Measurements from ENCODE around the gene CRIM1.

CRIM1 gene

GRCh38 chr2:36389091-36389564, 33.5 kb downstream of the CRIM1 start:
- peaks cover 6 to 11% of the 10 kb centered on the region in 2 donors for H3K4me1 Mint-ChIP-seq
- no peaks in the 10 kb centered on the region for H3K27me3 Mint-ChIP-seq
- no peaks in the 10 kb centered on the region for H3K36me3 Mint-ChIP-seq
- H3K27ac Mint-ChIP-seq: no peak overlapping the region
- H3K9me3 Mint-ChIP-seq: no peaks in the 10 kb centered on the region
- ATAC-seq (replicated peaks) (no peak), DNase-seq (no peak)
- no peak overlapping the region for H3K4me3 Mint-ChIP-seq

GRCh38 chr2:36389577-36389976, 34.0 kb downstream of the CRIM1 start:
- H3K9me3 Mint-ChIP-seq: no peaks in the 10 kb centered on the region

GRCh38 chr2:36392571-36393255, 37.1 kb downstream of the CRIM1 start:
- peaks cover 0 to 3% of the 10 kb centered on the region in 2 donors for H3K36me3 Mint-ChIP-seq
- H3K27ac Mint-ChIP-seq: no peak overlapping the region
- no peaks in the 10 kb centered on the region for H3K9me3 Mint-ChIP-seq
- H3K4me3 Mint-ChIP-seq: no peak overlapping the region
- H3K4me1 Mint-ChIP-seq: peaks cover 3 to 4% of the 10 kb centered on the region in 2 donors
- H3K27me3 Mint-ChIP-seq: no peaks in the 10 kb centered on the region
- ATAC-seq (replicated peaks) (no peak), DNase-seq (no peak)

More at GRCh38 chr2:36389577-36389976, 34.0 kb downstream of the CRIM1 start:
- Mint-ChIP-seq H3K27me3 (no peaks in the 10 kb centered on the region), H3K4me1 (peaks cover 6 to 11% of the 10 kb centered on the region in 2 donors), H3K27ac (no peak overlapping the region), H3K4me3 (no peak overlapping the region), H3K36me3 (no peaks in the 10 kb centered on the region)
- ATAC-seq (replicated peaks): no peak
- DNase-seq: no peak

GRCh38 chr2:36393738-36394256, 38.2 kb downstream of the CRIM1 start:
- Mint-ChIP-seq H3K4me1 (peaks cover 0 to 3% of the 10 kb centered on the region in 2 donors), H3K36me3 (peaks cover 0 to 3% of the 10 kb centered on the region in 2 donors), H3K9me3 (no peaks in the 10 kb centered on the region), H3K27ac (no peak overlapping the region), H3K27me3 (no peaks in the 10 kb centered on the region), H3K4me3 (no peak overlapping the region)
- DNase-seq (no peak), ATAC-seq (replicated peaks) (no peak)

GRCh38 chr2:36394804-36395203, 39.2 kb downstream of the CRIM1 start:
- ATAC-seq (replicated peaks) (no peak), DNase-seq (no peak)
- H3K9me3 Mint-ChIP-seq: no peaks in the 10 kb centered on the region
- H3K27me3 Mint-ChIP-seq: no peaks in the 10 kb centered on the region
- no peak overlapping the region for H3K4me3 Mint-ChIP-seq
- H3K36me3 Mint-ChIP-seq: peaks cover 0 to 3% of the 10 kb centered on the region in 2 donors
- H3K4me1 Mint-ChIP-seq: peaks cover 0 to 3% of the 10 kb centered on the region in 2 donors
- H3K27ac Mint-ChIP-seq: no peak overlapping the region

GRCh38 chr2:36395866-36396265, 40.3 kb downstream of the CRIM1 start:
- no peak for DNase-seq
- Mint-ChIP-seq H3K27ac (no peak overlapping the region), H3K9me3 (no peaks in the 10 kb centered on the region), H3K4me1 (peaks cover 0 to 3% of the 10 kb centered on the region in 2 donors), H3K4me3 (no peak overlapping the region), H3K36me3 (peaks cover 0 to 3% of the 10 kb centered on the region in 2 donors), H3K27me3 (no peaks in the 10 kb centered on the region)
- ATAC-seq (replicated peaks): no peak

GRCh38 chr2:36396878-36397539, 41.4 kb downstream of the CRIM1 start:
- ATAC-seq (replicated peaks): no peak
- no peak for DNase-seq
- no peaks in the 10 kb centered on the region for H3K9me3 Mint-ChIP-seq
- peaks cover 0 to 3% of the 10 kb centered on the region in 2 donors for H3K4me1 Mint-ChIP-seq
- H3K36me3 Mint-ChIP-seq: peaks cover 0 to 3% of the 10 kb centered on the region in 2 donors
- H3K27me3 Mint-ChIP-seq: no peaks in the 10 kb centered on the region
- no peak overlapping the region for H3K27ac Mint-ChIP-seq
- no peak overlapping the region for H3K4me3 Mint-ChIP-seq

- H3K27me3 Mint-ChIP-seq: no peaks in the 10 kb centered on the region
- H3K36me3 Mint-ChIP-seq: peaks cover 0 to 3% of the 10 kb centered on the region in 2 donors
- no peak for DNase-seq
- H3K4me1 Mint-ChIP-seq: peaks cover 0 to 3% of the 10 kb centered on the region in 2 donors
- ATAC-seq (replicated peaks): no peak
- no peak overlapping the region for H3K27ac Mint-ChIP-seq
- H3K4me3 Mint-ChIP-seq: no peak overlapping the region
- H3K9me3 Mint-ChIP-seq: no peaks in the 10 kb centered on the region
Observed at GRCh38 chr2:36397728-36398413, 42.3 kb downstream of the CRIM1 start.

- no peak overlapping the region for H3K27ac Mint-ChIP-seq
- DNase-seq (no peak), ATAC-seq (replicated peaks) (no peak)
- peaks cover 0 to 3% of the 10 kb centered on the region in 2 donors for H3K36me3 Mint-ChIP-seq
- no peak overlapping the region for H3K4me3 Mint-ChIP-seq
- H3K9me3 Mint-ChIP-seq: no peaks in the 10 kb centered on the region
- H3K27me3 Mint-ChIP-seq: no peaks in the 10 kb centered on the region
- no peaks in the 10 kb centered on the region for H3K4me1 Mint-ChIP-seq
Observed at GRCh38 chr2:36399050-36399449, 43.5 kb downstream of the CRIM1 start.

- H3K27ac Mint-ChIP-seq: no peak overlapping the region
- no peak overlapping the region for H3K4me3 Mint-ChIP-seq
- H3K9me3 Mint-ChIP-seq: no peaks in the 10 kb centered on the region
- H3K27me3 Mint-ChIP-seq: no peaks in the 10 kb centered on the region
- ATAC-seq (replicated peaks) (peak; percentile 61 to 86), DNase-seq (no peak)
- H3K4me1 Mint-ChIP-seq: peaks cover 3 to 11% of the 10 kb centered on the region in 2 donors
- H3K36me3 Mint-ChIP-seq: no peaks in the 10 kb centered on the region
Observed at GRCh38 chr2:36403675-36404230, 48.2 kb downstream of the CRIM1 start.

GRCh38 chr2:36404318-36404717, 48.7 kb downstream of the CRIM1 start:
- Mint-ChIP-seq H3K4me3 (no peak overlapping the region), H3K27ac (no peak overlapping the region), H3K36me3 (no peaks in the 10 kb centered on the region), H3K27me3 (no peaks in the 10 kb centered on the region), H3K9me3 (no peaks in the 10 kb centered on the region), H3K4me1 (peaks cover 4 to 11% of the 10 kb centered on the region in 2 donors)
- ATAC-seq (replicated peaks) (peak in 1 of 2 donors; percentile 35), DNase-seq (no peak)

GRCh38 chr2:36404754-36405153, 49.2 kb downstream of the CRIM1 start:
- ATAC-seq (replicated peaks): peak; percentile 61 to 69
- Mint-ChIP-seq H3K27ac (no peak overlapping the region), H3K27me3 (no peaks in the 10 kb centered on the region), H3K4me3 (peak overlapping the region in 1 of 2 donors; percentile 17), H3K4me1 (peaks cover 6 to 11% of the 10 kb centered on the region in 2 donors), H3K36me3 (no peaks in the 10 kb centered on the region), H3K9me3 (no peaks in the 10 kb centered on the region)
- no peak for DNase-seq

GRCh38 chr2:36405183-36405582, 49.6 kb downstream of the CRIM1 start:
- DNase-seq (no peak), ATAC-seq (replicated peaks) (no peak)
- Mint-ChIP-seq H3K27me3 (no peaks in the 10 kb centered on the region), H3K36me3 (no peaks in the 10 kb centered on the region), H3K27ac (no peak overlapping the region), H3K4me1 (peaks cover 8 to 11% of the 10 kb centered on the region in 2 donors), H3K4me3 (no peak overlapping the region), H3K9me3 (no peaks in the 10 kb centered on the region)

- ATAC-seq (replicated peaks): no peak
- no peak overlapping the region for H3K27ac Mint-ChIP-seq
- no peaks in the 10 kb centered on the region for H3K36me3 Mint-ChIP-seq
- H3K9me3 Mint-ChIP-seq: no peaks in the 10 kb centered on the region
- no peak overlapping the region for H3K4me3 Mint-ChIP-seq
- peaks cover 10 to 11% of the 10 kb centered on the region in 2 donors for H3K4me1 Mint-ChIP-seq
- no peaks in the 10 kb centered on the region for H3K27me3 Mint-ChIP-seq
- no peak for DNase-seq
Observed at GRCh38 chr2:36406296-36406695, 50.7 kb downstream of the CRIM1 start.

Measured in stimulated activated naive B cell treated with anti-CD40 and anti-IgM and Interleukin-4, amounts not matched to agents 10 μg/mL and 1 μg/mL and 100 μg/mL, for 72 hours (primary cell).